IMR-90 (cell line): ENCODE measurements around the gene PADI2. TPM values are rescaled to one million over a fixed set of nuclear protein-coding genes. Genes with fewer than 3 reads are reported as not detected.

Experiments
- ATAC-seq: fragments of 200-7000 bp; cut with Tn5 transposase; 2 replicates; pipeline ENCODE4 v1.9.1; 2020; ENCODE audit warnings: low read depth, mild to moderate bottlenecking, moderate library complexity
- BruUV-seq: library from RNA; stranded (reverse); fragments of 400-500 nt; replicated peaks from 2 replicates; lab custom pipeline; 2021; lab: Mats Ljungman, UMichigan
- CTCF ChIA-PET: fragments of 300-600 bp; formaldehyde crosslinking; extraction: SDS; loops from one replicate; lab custom pipeline; 2021; ENCODE audit warnings: antibody characterized with exemption; lab: Yijun Ruan, JAX
- POLR2A ChIA-PET: fragments of 300-600 bp; sonication (Branson Sonifier 250); formaldehyde crosslinking; loops from one replicate; lab custom pipeline; 2022; ENCODE audit warnings: antibody characterized with exemption; ENCODE audit not compliant: unreplicated experiment; lab: Charles Lee
- DNase-seq: peaks from one replicate; pipeline ENCODE4 v3.0.0; 2013
- H2AFZ ChIP-seq: replicated peaks from 2 replicates; pipeline ENCODE3; 2013; ENCODE audit warnings: low read length, mild to moderate bottlenecking; ENCODE audit not compliant: poor library complexity
- H2AK5ac ChIP-seq: 2 replicates; pipeline ENCODE4 v1.6.1; 2013; ENCODE audit warnings: low read depth, low read length, inconsistent platforms
- H2AK9ac ChIP-seq: replicated peaks from 2 replicates; pipeline ENCODE3; 2013; ENCODE audit warnings: mild to moderate bottlenecking, low read depth, low read length, moderate library complexity; ENCODE audit not compliant: poor library complexity
- H2BK120ac ChIP-seq: 2 replicates; pipeline ENCODE4 v1.6.1; 2013; ENCODE audit warnings: low read depth, low read length, inconsistent platforms
- H2BK15ac ChIP-seq: 3 replicates; pipeline ENCODE4 v1.6.1; 2013; ENCODE audit warnings: low read depth, low read length, inconsistent platforms
- H2BK20ac ChIP-seq: 2 replicates; pipeline ENCODE4 v1.6.1; 2013; ENCODE audit warnings: low read depth, mild to moderate bottlenecking, inconsistent platforms, low read length, moderate library complexity
- H2BK5ac ChIP-seq: 2 replicates; pipeline ENCODE4 v1.6.1; 2013; ENCODE audit warnings: mild to moderate bottlenecking, low read depth, low read length, inconsistent platforms; ENCODE audit not compliant: poor library complexity, severe bottlenecking
- H3K14ac ChIP-seq: replicated peaks from 2 replicates; pipeline ENCODE4 v1.6.1; 2013; ENCODE audit warnings: low read depth, low read length, inconsistent platforms
- H3K18ac ChIP-seq: 2 replicates; pipeline ENCODE4 v1.6.1; 2013; ENCODE audit warnings: low read depth, low read length, control low read depth
- H3K23ac ChIP-seq: 2 replicates; pipeline ENCODE4 v1.6.1; 2013; ENCODE audit warnings: low read depth, low read length, inconsistent platforms
- H3K27ac ChIP-seq: 2 replicates; pipeline ENCODE4 v1.5.1; 2013; ENCODE audit warnings: mild to moderate bottlenecking, control low read depth, low read length; ENCODE audit not compliant: insufficient read depth
- H3K27me3 ChIP-seq: 2 replicates; pipeline ENCODE4 v1.6.1; 2013; ENCODE audit warnings: low read length; ENCODE audit not compliant: control insufficient read depth, insufficient read depth
- H3K36me3 ChIP-seq: 2 replicates; pipeline ENCODE4 v1.6.1; 2013; ENCODE audit warnings: low read length, mixed read lengths; ENCODE audit not compliant: control insufficient read depth, insufficient read depth
- H3K4ac ChIP-seq: 2 replicates; pipeline ENCODE4 v1.6.1; 2013; ENCODE audit warnings: low read depth, low read length, inconsistent platforms
- H3K4me1 ChIP-seq: 2 replicates; pipeline ENCODE4 v1.6.1; 2013; ENCODE audit warnings: low read length, mixed read lengths; ENCODE audit not compliant: control insufficient read depth, insufficient read depth
- H3K4me2 ChIP-seq: 2 replicates; pipeline ENCODE4 v1.6.1; 2013; ENCODE audit warnings: low read depth, mild to moderate bottlenecking, control low read depth, low read length, moderate library complexity
- H3K4me3 ChIP-seq: 2 replicates; pipeline ENCODE4 v1.5.1; 2013; ENCODE audit warnings: low read depth, mild to moderate bottlenecking, control low read depth, low read length, moderate library complexity; ENCODE audit not compliant: insufficient read depth
- H3K56ac ChIP-seq: 2 replicates; pipeline ENCODE4 v1.6.1; 2013; ENCODE audit warnings: low read length, inconsistent platforms; ENCODE audit not compliant: insufficient read depth; ENCODE audit errors: extremely low read depth
- H3K79me1 ChIP-seq, 2 experiments: 2 replicates each; pipeline ENCODE4 v1.6.1; 2013; ENCODE audit warnings: low read length in 2 of 2, inconsistent platforms in 1 of 2, low read depth in 1 of 2
- H3K9ac ChIP-seq: 2 replicates; pipeline ENCODE4 v1.6.1; 2013; ENCODE audit warnings: low read depth, low read length, control low read depth
- H3K9me1 ChIP-seq: 2 replicates; pipeline ENCODE4 v1.6.1; 2013; ENCODE audit warnings: low read length, inconsistent platforms; ENCODE audit not compliant: insufficient read depth
- H3K9me3 ChIP-seq: 2 replicates; pipeline ENCODE4 v1.6.1; 2013; ENCODE audit warnings: low read length; ENCODE audit not compliant: control insufficient read depth, insufficient read depth
- H4K20me1 ChIP-seq: 2 replicates; pipeline ENCODE4 v1.6.1; 2013; ENCODE audit warnings: low read length, inconsistent platforms; ENCODE audit not compliant: insufficient read depth
- H4K5ac ChIP-seq: 2 replicates; pipeline ENCODE4 v1.6.1; 2013; ENCODE audit warnings: mild to moderate bottlenecking, low read depth, low read length, control low read depth
- H4K8ac ChIP-seq, 2 experiments: 2 replicates each; pipeline ENCODE4 v1.6.1; 2013; ENCODE audit warnings: low read depth in 2 of 2, low read length in 2 of 2, control low read depth in 1 of 2, inconsistent platforms in 1 of 2
- H4K91ac ChIP-seq: 2 replicates; pipeline ENCODE4 v1.6.1; 2013; ENCODE audit warnings: low read depth, low read length, inconsistent platforms; ENCODE audit not compliant: insufficient read depth
- CEBPB ChIP-seq: IDR thresholded peaks from 2 replicates; pipeline ENCODE4 v1.6.1; 2012; ENCODE audit warnings: low read depth, low read length, improper control_type of control experiment
- ELK1 ChIP-seq: fragments of 150-350 bp; IDR thresholded peaks from 2 replicates; pipeline ENCODE4 v1.6.1; 2016; ENCODE audit warnings: low read depth, mild to moderate bottlenecking, low read length, moderate library complexity, borderline replicate concordance
- FOS ChIP-seq: fragments of 150-350 bp; IDR thresholded peaks from 2 replicates; pipeline ENCODE4 v1.6.1; 2016; ENCODE audit warnings: low read depth, low read length
- MAFK ChIP-seq: IDR thresholded peaks from 2 replicates; pipeline ENCODE4 v1.6.1; 2012; ENCODE audit warnings: low read depth, low read length, improper control_type of control experiment
- MAZ ChIP-seq: IDR thresholded peaks from 2 replicates; pipeline ENCODE4 v1.6.1; 2012; ENCODE audit warnings: low read depth, mild to moderate bottlenecking, low read length, improper control_type of control experiment, moderate library complexity, borderline replicate concordance
- USF2 ChIP-seq: fragments of 150-350 bp; IDR thresholded peaks from 2 replicates; pipeline ENCODE4 v1.6.1; 2017; ENCODE audit warnings: mild to moderate bottlenecking, antibody characterized with exemption, low read length, low read depth
- WGBS, 2 experiments: methylation state at CpG; one replicate each; pipeline versions ENCODE4 v1.1.5 to v1.1.7; 2013; ENCODE audit warnings: missing lambda C conversion rate in 2 of 2; ENCODE audit not compliant: insufficient read length in 1 of 2; ENCODE audit errors: extremely low coverage in 2 of 2; 5-methylcytosine and 5-hydroxymethylcytosine counted together
- dilution Hi-C: fragments of 300-500 bp; cut with HindIII; formaldehyde crosslinking; loops from one replicate; pipeline ENCODE4 v1.14.3; 2018; ENCODE audit warnings: low sequenced_read_pairs; ENCODE audit not compliant: unreplicated experiment
- in situ Hi-C: fragments of 300-500 bp; cut with MboI; formaldehyde crosslinking; loops from 3 replicates; pipeline ENCODE4 v1.14.3; 2019; ENCODE audit warnings: low sequenced_read_pairs, inconsistent platforms, mixed read lengths
- intact Hi-C: fragments of 100-400 bp; cut with micrococcal nuclease; formaldehyde crosslinking; loops from 2 replicates; pipeline ENCODE4 v1.10.0; 2022
- polyA plus RNA-seq, 3 experiments: library from polyadenylated mRNA; depleted of rRNA; stranded (reverse); fragments of >200 nt; gene quantifications; 2 replicates each; pipeline ENCODE4 v1.2.3, GENCODE V29; 2012; ENCODE audit warnings: low replicate concordance in 1 of 3
- total RNA-seq: library from RNA; depleted of rRNA; stranded (reverse); fragments of >200 nt; gene quantifications from 2 replicates; pipeline ENCODE4 v1.2.3, GENCODE V29; 2012

Gene PADI2
- total and polyA plus RNA-seq, 2 of the 4 experiments (the other 2 are of a cell fraction), result not detected

GRCh38 chr1:17028662-17029188 is 90.5 kb downstream of the PADI2 start:
- Histone ChIP-seq H3K9me3 (no peaks in the 10 kb centered on the region), H4K20me1 (no peaks in the 10 kb centered on the region; the same call in 1 of the 2 replicates), H2AK9ac (no peak overlapping the region), H2BK20ac (no peak overlapping the region), H2AK5ac (no peak overlapping the region), H4K8ac (no peak overlapping the region), H4K91ac (no peak overlapping the region), H3K23ac (no peak overlapping the region), H3K36me3 (peaks cover 50% of the 10 kb centered on the region), H3K14ac (no peak overlapping the region), H3K79me1 (peaks cover 3 to 12% of the 10 kb centered on the region in 2 experiments; a peak in 3 of 4 replicates), H2AFZ (no peak overlapping the region), H3K18ac (no peak overlapping the region), H3K56ac (no peak overlapping the region), H2BK120ac (no peak overlapping the region), H2BK15ac (no peak overlapping the region), H3K27ac (no peak overlapping the region), H3K4me2 (no peak overlapping the region), H3K9me1 (no peaks in the 10 kb centered on the region), H4K5ac (no peak overlapping the region), H3K4ac (no peak overlapping the region), H3K9ac (no peak overlapping the region), H3K27me3 (no peaks in the 10 kb centered on the region), H3K4me1 (no peaks in the 10 kb centered on the region), H3K4me3 (no peak overlapping the region), H2BK5ac (no peak overlapping the region)
- in situ Hi-C loops (loop anchor here (25.0 kb wide), 1 partner anchor 416 kb away; the partner anchor contains the start of gene NBPF1), dilution Hi-C loops (no loop called here), intact Hi-C loops (no loop called here)
- CTCF ChIA-PET, result no interaction called here
- 92% methylated on average over 2 of the region's 5 CpGs; no CpG with 5 or more reads in 1 of the 2 experiments for WGBS, 2 experiments
- no TSS peak for BruUV-seq
- ATAC-seq (no peak), DNase-seq (no peak)
- POLR2A ChIA-PET, result no interaction called here
- TF ChIP-seq MAZ, result no peak
- no peak for TF ChIP-seq MAFK
- no peak for TF ChIP-seq USF2
- no peak for TF ChIP-seq FOS
- no peak for TF ChIP-seq CEBPB
- TF ChIP-seq ELK1, result no peak
